A549 (cell line): Measurements from ENCODE around the gene PTPRN2. TPM values are rescaled to one million over a fixed set of nuclear protein-coding genes. Genes with fewer than 3 reads are reported as not detected.

Experiments used
- ATAC-seq, 2 experiments: fragments of 200-7000 bp in 1 of 2; fragments of >200 bp in 1 of 2; cut with Nextera tagmentation in 1 of 2; cut with Tn5 transposase in 1 of 2; 3 replicates each; pipeline versions ENCODE4 v1.8.0 to v1.9.1; 2018 to 2020; ENCODE audit warnings: mild to moderate bottlenecking in 1 of 2, moderate library complexity in 1 of 2
- CTCF ChIA-PET: fragments of 300-600 bp; sonication (Branson Sonifier 250); formaldehyde crosslinking; extraction: SDS; loops from one replicate; lab custom pipeline; 2021; ENCODE audit warnings: antibody characterized with exemption, inconsistent platforms; lab: Yijun Ruan, JAX
- POLR2A ChIA-PET: fragments of 350-600 bp; formaldehyde crosslinking; extraction: SDS; loops from one replicate; lab custom pipeline; 2021; ENCODE audit warnings: antibody characterized with exemption, inconsistent platforms; lab: Yijun Ruan, JAX
- DNase-seq, 2 experiments: peaks; one replicate each; pipeline versions ENCODE4 v3.0.0 to v3.0.0-alpha.2; 2011 to 2016; ENCODE audit warnings: low read depth in 1 of 2, low spot score in 1 of 2
- FAIRE-seq: peaks from 2 replicates; lab custom pipeline; 2011; peaks lifted over from hg19 to GRCh38; lab: Jason Lieb, UNC
- H3K27ac ChIP-seq, 2 experiments: fragments of >200 bp; sonication (Bioruptor Twin); formaldehyde crosslinking; 3 replicates each; pipeline ENCODE4 v1.5.1; 2016 to 2017
- H3K4me1 ChIP-seq: fragments of >200 bp; sonication (Bioruptor Twin); formaldehyde crosslinking; 3 replicates; pipeline ENCODE4 v1.6.1; 2016
- H3K4me2 ChIP-seq: fragments of >200 bp; sonication (Bioruptor Twin); formaldehyde crosslinking; 3 replicates; pipeline ENCODE4 v1.6.1; 2016
- H3K4me3 ChIP-seq: fragments of >200 bp; sonication (Bioruptor Twin); formaldehyde crosslinking; 3 replicates; pipeline ENCODE4 v1.5.1; 2016
- H3K9me3 ChIP-seq: fragments of >200 bp; sonication (Bioruptor Twin); formaldehyde crosslinking; 3 replicates; pipeline ENCODE4 v1.6.1; 2016
- BHLHE40 ChIP-seq: IDR thresholded peaks from 2 replicates; pipeline ENCODE4 v1.6.1; 2012; ENCODE audit warnings: low read depth, low read length, inconsistent platforms
- CEBPB ChIP-seq, 2 experiments: fragments of >200 bp in 1 of 2; sonication (Bioruptor Twin) in 1 of 2; formaldehyde crosslinking in 1 of 2; IDR thresholded peaks; 2 replicates each; pipeline ENCODE4 v1.6.1; 2012 to 2016
- CHD2 ChIP-seq: fragments of 150-350 bp; IDR thresholded peaks from 2 replicates; pipeline ENCODE4 v1.6.1; 2014; ENCODE audit warnings: low read length; ENCODE audit not compliant: partially characterized antibody
- CHD4 ChIP-seq: fragments of 200-600 bp; sonication (generic); IDR thresholded peaks from 2 replicates; pipeline ENCODE4 v1.6.1; 2016; ENCODE audit warnings: antibody characterized with exemption, mild to moderate bottlenecking, borderline replicate concordance
- EHF ChIP-seq: fragments of 250-450 bp; sonication (Bioruptor Pico); IDR thresholded peaks from 2 replicates; pipeline ENCODE4 v1.5.0; 2020; ENCODE audit warnings: mild to moderate bottlenecking
- EHMT2 ChIP-seq: fragments of 200-600 bp; sonication (generic); IDR thresholded peaks from 2 replicates; pipeline ENCODE4 v1.6.1; 2016; ENCODE audit warnings: antibody characterized with exemption, low read depth, mild to moderate bottlenecking, moderate library complexity
- FOSB ChIP-seq: fragments of 250-450 bp; sonication (Bioruptor Pico); IDR thresholded peaks from 2 replicates; pipeline ENCODE4 v1.5.0; 2020; ENCODE audit warnings: mild to moderate bottlenecking, moderate library complexity
- FOXS1 ChIP-seq: fragments of 250-450 bp; sonication (Bioruptor Pico); IDR thresholded peaks from 2 replicates; pipeline ENCODE4 v1.5.0; 2020; ENCODE audit warnings: mild to moderate bottlenecking, moderate library complexity
- GATA3 ChIP-seq: IDR thresholded peaks from 2 replicates; pipeline ENCODE4 v1.6.1; 2012; ENCODE audit warnings: borderline replicate concordance
- HDAC2 ChIP-seq: fragments of 200-600 bp; sonication (generic); IDR thresholded peaks from 2 replicates; pipeline ENCODE4 v1.6.1; 2016
- HEYL ChIP-seq: fragments of 250-450 bp; sonication (Bioruptor Pico); IDR thresholded peaks from 2 replicates; pipeline ENCODE4 v1.8.0; 2021; ENCODE audit warnings: mild to moderate bottlenecking, moderate library complexity
- HMGXB4 ChIP-seq: fragments of 250-450 bp; sonication (Bioruptor Pico); IDR thresholded peaks from 2 replicates; pipeline ENCODE4 v1.5.0; 2021; ENCODE audit warnings: mild to moderate bottlenecking, moderate library complexity, borderline replicate concordance
- HOXA7 ChIP-seq: fragments of 250-450 bp; sonication (Bioruptor Pico); IDR thresholded peaks from 2 replicates; pipeline ENCODE4 v1.5.0; 2020; ENCODE audit warnings: mild to moderate bottlenecking, moderate library complexity
- JUN ChIP-seq, 2 experiments: fragments of >200 bp; sonication (Bioruptor Twin); formaldehyde crosslinking; IDR thresholded peaks; 2 replicates in 1 of 2; 3 replicates in 1 of 2; pipeline ENCODE4 v1.6.1; 2016 to 2017
- JUNB ChIP-seq: fragments of >200 bp; sonication (Bioruptor Twin); formaldehyde crosslinking; IDR thresholded peaks from 2 replicates; pipeline ENCODE4 v1.6.1; 2016
- KDM1A ChIP-seq: fragments of 200-600 bp; sonication (generic); IDR thresholded peaks from 2 replicates; pipeline ENCODE4 v1.6.1; 2016; ENCODE audit warnings: low read depth, mild to moderate bottlenecking
- MAZ ChIP-seq: fragments of 150-350 bp; IDR thresholded peaks from 2 replicates; pipeline ENCODE4 v1.6.1; 2014; ENCODE audit warnings: antibody characterized with exemption, low read depth, low read length, borderline replicate concordance
- MYC ChIP-seq: IDR thresholded peaks from 2 replicates; pipeline ENCODE4 v1.6.1; 2012; ENCODE audit warnings: mild to moderate bottlenecking, inconsistent platforms, low read length, improper control_type of control experiment, borderline replicate concordance
- NFE2L2 ChIP-seq: fragments of 150-350 bp; conservative IDR thresholded peaks from 2 replicates; pipeline ENCODE4 v1.6.1; 2014; ENCODE audit warnings: low read length
- NPAS2 ChIP-seq: fragments of 250-450 bp; sonication (Bioruptor Pico); IDR thresholded peaks from 2 replicates; pipeline ENCODE4 v1.8.0; 2022; ENCODE audit warnings: mild to moderate bottlenecking, moderate library complexity, borderline replicate concordance
- NR3C1 ChIP-seq: fragments of >200 bp; sonication (Bioruptor Twin); formaldehyde crosslinking; IDR thresholded peaks from 3 replicates; pipeline ENCODE4 v1.6.1; 2017
- PBX3 ChIP-seq: IDR thresholded peaks from 2 replicates; pipeline ENCODE4 v1.6.1; 2012
- POLR2A ChIP-seq: IDR thresholded peaks from 2 replicates; pipeline ENCODE4 v1.6.1; 2012; ENCODE audit warnings: mild to moderate bottlenecking, low read length
- POLR2AphosphoS2 ChIP-seq: conservative IDR thresholded peaks from 2 replicates; pipeline ENCODE4 v1.6.1; 2012; ENCODE audit warnings: low read length, improper control_type of control experiment, inconsistent platforms
- RAD21 ChIP-seq, 2 experiments: fragments of >200 bp in 1 of 2; sonication (Bioruptor Twin) in 1 of 2; formaldehyde crosslinking in 1 of 2; IDR thresholded peaks in 1 of 2; conservative IDR thresholded peaks in 1 of 2; 2 replicates in 1 of 2; 3 replicates in 1 of 2; pipeline ENCODE4 v1.6.1; 2012 to 2018; ENCODE audit warnings: inconsistent platforms in 1 of 2
- RCOR1 ChIP-seq: fragments of 150-350 bp; IDR thresholded peaks from 2 replicates; pipeline ENCODE4 v1.6.1; 2014; ENCODE audit warnings: antibody characterized with exemption, low read length, low read depth
- REST ChIP-seq: fragments of 200-600 bp; sonication (generic); IDR thresholded peaks from 2 replicates; pipeline ENCODE4 v1.6.1; 2016; ENCODE audit warnings: antibody characterized with exemption, mild to moderate bottlenecking, moderate library complexity
- RFX5 ChIP-seq: fragments of 450-650 bp; IDR thresholded peaks from 2 replicates; pipeline ENCODE4 v1.7.1; 2014; ENCODE audit warnings: antibody characterized with exemption, mild to moderate bottlenecking, moderate library complexity
- RNF2 ChIP-seq: fragments of 200-600 bp; sonication (generic); IDR thresholded peaks from 2 replicates; pipeline ENCODE4 v1.6.1; 2016; ENCODE audit warnings: low read depth, mild to moderate bottlenecking, antibody characterized with exemption, moderate library complexity, borderline replicate concordance
- SMC3 ChIP-seq: fragments of >200 bp; sonication (Bioruptor Twin); formaldehyde crosslinking; IDR thresholded peaks from 3 replicates; pipeline ENCODE4 v1.6.1; 2018; ENCODE audit warnings: inconsistent platforms
- SREBF2 ChIP-seq: fragments of 450-650 bp; IDR thresholded peaks from 2 replicates; pipeline ENCODE4 v1.6.1; 2014; ENCODE audit warnings: mild to moderate bottlenecking, moderate library complexity
- TP53 ChIP-seq: fragments of 250-450 bp; sonication (Bioruptor Pico); IDR thresholded peaks from 2 replicates; pipeline ENCODE4 v1.5.0; 2021; ENCODE audit warnings: mild to moderate bottlenecking, moderate library complexity
- ZFP36 ChIP-seq: fragments of 450-650 bp; IDR thresholded peaks from 2 replicates; pipeline ENCODE4 v1.6.1; 2014; ENCODE audit warnings: borderline replicate concordance; ENCODE audit not compliant: partially characterized antibody
- ZNF302 ChIP-seq: fragments of 250-450 bp; sonication (Bioruptor Pico); IDR thresholded peaks from 2 replicates; pipeline ENCODE4 v1.9.0; 2021; ENCODE audit warnings: inconsistent platforms, mild to moderate bottlenecking, moderate library complexity
- ZSCAN20 ChIP-seq: fragments of 250-450 bp; sonication (Bioruptor Pico); IDR thresholded peaks from 2 replicates; pipeline ENCODE4 v1.8.0; 2022; ENCODE audit warnings: mild to moderate bottlenecking, moderate library complexity
- WGBS: methylation state at CpG from one replicate; pipeline ENCODE4 v1.1.6; 2017; ENCODE audit errors: missing lambda C conversion rate; 5-methylcytosine and 5-hydroxymethylcytosine counted together
- polyA plus RNA-seq, 4 experiments: library from polyadenylated mRNA; depleted of rRNA in 3 of 4; stranded (reverse); fragments of >200 nt; fragmentation: RNase III in 1 of 4; extraction: RNeasy Plus Mini Kit Qiagen cat#74134 plus additional on column Dnase treatment in 1 of 4; gene quantifications; 2 replicates in 3 of 4; 3 replicates in 1 of 4; pipeline ENCODE4 v1.2.3, GENCODE V29; 2011 to 2017
- TF ChIP-seq, protein P1 (sequence below): IDR thresholded peaks from 2 replicates; pipeline ENCODE4 v1.6.1; 2012; ENCODE audit warnings: low read depth, borderline replicate concordance
- TF ChIP-seq, protein P2 (sequence below): fragments of >200 bp; sonication (Bioruptor Twin); formaldehyde crosslinking; IDR thresholded peaks from 2 replicates; pipeline ENCODE4 v1.6.1; 2016

The PTPRN2 gene
- polyA plus RNA-seq, 2 of the 4 experiments (the other 2 are of a cell fraction), result 0.41 to 1.2 TPM

DNA sequence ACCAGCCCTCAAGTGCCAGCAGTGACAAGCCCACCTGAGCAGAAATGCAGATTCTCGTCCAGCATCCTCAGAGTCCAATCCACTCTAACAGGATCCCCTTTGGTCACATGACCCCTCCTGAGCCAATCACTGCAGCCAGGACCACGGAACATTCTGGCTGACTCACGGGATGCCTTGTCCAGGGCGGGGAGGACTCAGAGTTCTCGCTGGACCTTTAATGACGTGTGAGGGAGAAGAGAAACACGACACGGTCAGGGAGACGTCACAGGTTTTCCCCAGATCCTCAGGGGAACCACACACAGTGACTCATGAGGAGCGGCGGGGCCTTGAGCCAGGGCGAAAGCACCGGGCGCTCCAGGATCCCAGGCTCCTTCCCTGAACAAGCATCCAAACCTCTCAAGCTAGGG lies 155.7 kb downstream of the PTPRN2 start:
- ATAC-seq, result peak; percentile 90 to 91
- 0% methylated on average over 10 of the region's 14 CpGs for WGBS
- ChIA-PET POLR2A (no interaction called here), CTCF (interaction anchor here (0.9 to 1.7 kb wide), 3 partner anchors 23 to 545 kb away, joined by 3 to 4 read pairs (median 3); no protein-coding TSS in a partner anchor)
- FAIRE-seq, result no peak
- DNase-seq, result peak; percentile 98
- Histone ChIP-seq H3K9me3 (peaks cover 7% of the 10 kb centered on the region; the same call in 1 of the 3 replicates), H3K4me2 (peak overlapping the region; percentile 91), H3K27ac (peak overlapping the region; percentile 90 to 91), H3K4me3 (peak overlapping the region; percentile 41), H3K4me1 (peaks cover 29% of the 10 kb centered on the region)
- TF ChIP-seq NPAS2 (no peak), RCOR1 (no peak), JUNB (peak; percentile 54; the same call in 1 of the 2 replicates), HEYL (CRISPR knock-in tag) (no peak), RNF2 (no peak), CHD4 (no peak), ZNF302 (CRISPR knock-in tag) (no peak), POLR2A (0 out of 2 replicates have a peak, but pooled peaks have one; percentile 26), HOXA7 (CRISPR knock-in tag) (no peak), EHMT2 (no peak), REST (no peak), ZFP36 (no peak), ZSCAN20 (CRISPR knock-in tag) (no peak), MYC (no peak), SMC3 (no peak), KDM1A (no peak), HDAC2 (no peak), PBX3 (no peak), NFE2L2 (peak; percentile 5; the same call in 1 of the 2 replicates), RFX5 (no peak), RAD21 (conservative IDR thresholded peaks at IDR 0.05 in 1 of 2, IDR thresholded peaks at IDR 0.05 in 1 of 2) (no peak), HMGXB4 (CRISPR knock-in tag) (no peak), TP53 (CRISPR knock-in tag) (no peak), JUN (IDR thresholded peaks at IDR 0.05) (0 out of 5 replicates have a peak, but pooled peaks of 1 of the 2 experiments have one; percentile 37), SREBF2 (no peak), CHD2 (no peak), MAZ (no peak), BHLHE40 (no peak), POLR2AphosphoS2 (no peak), CEBPB (IDR thresholded peaks at IDR 0.05) (no peak), FOXS1 (CRISPR knock-in tag) (no peak), EHF (CRISPR knock-in tag) (no peak), GATA3 (peak; percentile 38; the same call in 1 of the 2 replicates), FOSB (CRISPR knock-in tag) (no peak), NR3C1 (no peak)
- TF ChIP-seq, protein P1, sequence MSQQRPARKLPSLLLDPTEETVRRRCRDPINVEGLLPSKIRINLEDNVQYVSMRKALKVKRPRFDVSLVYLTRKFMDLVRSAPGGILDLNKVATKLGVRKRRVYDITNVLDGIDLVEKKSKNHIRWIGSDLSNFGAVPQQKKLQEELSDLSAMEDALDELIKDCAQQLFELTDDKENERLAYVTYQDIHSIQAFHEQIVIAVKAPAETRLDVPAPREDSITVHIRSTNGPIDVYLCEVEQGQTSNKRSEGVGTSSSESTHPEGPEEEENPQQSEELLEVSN, result no peak
- TF ChIP-seq, protein P2, sequence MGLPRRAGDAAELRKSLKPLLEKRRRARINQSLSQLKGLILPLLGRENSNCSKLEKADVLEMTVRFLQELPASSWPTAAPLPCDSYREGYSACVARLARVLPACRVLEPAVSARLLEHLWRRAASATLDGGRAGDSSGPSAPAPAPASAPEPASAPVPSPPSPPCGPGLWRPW, result no peak
